ENCODE data around the gene PRKN. TPM values are rescaled to one million over a fixed set of nuclear protein-coding genes. Genes with fewer than 3 reads are reported as not detected.

Gene PRKN
- total and polyA plus RNA-seq, 9 donors, result 3.0 to 15.0 (median 9.2) TPM

DNA sequence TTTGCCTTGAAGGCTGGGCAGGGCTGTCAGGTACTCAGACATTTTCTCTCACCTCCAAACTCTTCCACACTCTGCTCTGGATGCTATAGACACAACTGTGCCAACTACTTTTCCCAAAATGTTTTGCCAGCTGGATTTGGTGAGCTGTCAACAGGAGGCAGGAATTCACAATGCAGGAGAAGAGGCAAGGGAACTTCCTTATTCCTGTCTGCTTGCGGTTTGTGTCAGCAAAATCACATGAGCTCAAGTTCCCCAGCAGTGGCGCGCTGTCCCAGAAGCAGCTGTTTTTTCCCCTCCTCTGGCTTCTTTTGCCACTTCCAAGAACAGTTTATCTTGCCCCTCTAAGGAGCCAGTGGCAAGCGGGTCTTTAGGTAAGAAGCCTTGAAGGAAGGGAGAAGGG, 608.2 kb downstream of the PRKN start:
- Histone ChIP-seq H3K4me1 (ENCODE audit: insufficient read depth) (peaks cover 4% of the 10 kb centered on the region), H3K27ac (no peak overlapping the region), H3K4me3 (no peak overlapping the region), H3K9me3 (no peaks in the 10 kb centered on the region), H3K36me3 (no peaks in the 10 kb centered on the region), H3K27me3 (no peaks in the 10 kb centered on the region)
- 45 to 61% (median 54%) methylated on average over 4 of the region's 4 CpGs for WGBS, 3 donors
- intact Hi-C loops (cut with DNase I), result no loop called here
- TF ChIP-seq, protein P1, sequence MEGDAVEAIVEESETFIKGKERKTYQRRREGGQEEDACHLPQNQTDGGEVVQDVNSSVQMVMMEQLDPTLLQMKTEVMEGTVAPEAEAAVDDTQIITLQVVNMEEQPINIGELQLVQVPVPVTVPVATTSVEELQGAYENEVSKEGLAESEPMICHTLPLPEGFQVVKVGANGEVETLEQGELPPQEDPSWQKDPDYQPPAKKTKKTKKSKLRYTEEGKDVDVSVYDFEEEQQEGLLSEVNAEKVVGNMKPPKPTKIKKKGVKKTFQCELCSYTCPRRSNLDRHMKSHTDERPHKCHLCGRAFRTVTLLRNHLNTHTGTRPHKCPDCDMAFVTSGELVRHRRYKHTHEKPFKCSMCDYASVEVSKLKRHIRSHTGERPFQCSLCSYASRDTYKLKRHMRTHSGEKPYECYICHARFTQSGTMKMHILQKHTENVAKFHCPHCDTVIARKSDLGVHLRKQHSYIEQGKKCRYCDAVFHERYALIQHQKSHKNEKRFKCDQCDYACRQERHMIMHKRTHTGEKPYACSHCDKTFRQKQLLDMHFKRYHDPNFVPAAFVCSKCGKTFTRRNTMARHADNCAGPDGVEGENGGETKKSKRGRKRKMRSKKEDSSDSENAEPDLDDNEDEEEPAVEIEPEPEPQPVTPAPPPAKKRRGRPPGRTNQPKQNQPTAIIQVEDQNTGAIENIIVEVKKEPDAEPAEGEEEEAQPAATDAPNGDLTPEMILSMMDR (IDR thresholded peaks at IDR 0.05), result no peak
- TF ChIP-seq POLR2A (IDR thresholded peaks at IDR 0.05), result no peak
- no peak for TF ChIP-seq EP300 (IDR thresholded peaks at IDR 0.05)
- DNase-seq, result no peak

DNA sequence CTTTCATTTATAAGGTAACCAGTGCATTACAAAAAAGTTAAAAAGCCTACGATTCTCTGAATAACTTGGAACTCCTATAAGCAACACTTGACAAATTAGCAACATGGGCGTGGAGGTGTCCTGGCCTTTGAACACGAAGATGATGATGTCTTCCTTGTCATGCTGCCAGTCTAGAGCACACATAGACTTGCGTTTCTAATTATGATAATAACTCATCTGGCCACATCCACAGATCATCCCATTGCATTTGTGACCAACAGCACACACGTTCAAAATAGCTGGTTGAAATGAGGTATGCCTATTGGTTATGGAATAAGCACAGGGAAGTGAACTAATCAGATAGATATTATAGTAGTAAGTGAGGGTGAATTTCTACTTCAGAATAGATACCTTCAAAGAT, 608.9 kb downstream of the PRKN start:
- Histone ChIP-seq H3K27ac (no peak overlapping the region), H3K27me3 (no peaks in the 10 kb centered on the region), H3K36me3 (no peaks in the 10 kb centered on the region), H3K9me3 (no peaks in the 10 kb centered on the region), H3K4me1 (ENCODE audit: insufficient read depth) (peaks cover 4% of the 10 kb centered on the region), H3K4me3 (no peak overlapping the region)
- TF ChIP-seq EP300 (IDR thresholded peaks at IDR 0.05), result no peak
- no peak for TF ChIP-seq POLR2A (IDR thresholded peaks at IDR 0.05)
- TF ChIP-seq, protein P1 (IDR thresholded peaks at IDR 0.05), result no peak
- no peak for DNase-seq
- intact Hi-C loops (cut with DNase I), result no loop called here
- 71 to 84% (median 78%) methylated on average over 5 of the region's 5 CpGs for WGBS, 3 donors

- H3K9me3 ChIP-seq, result no peaks in the 10 kb centered on the region
- no peaks in the 10 kb centered on the region for H3K27me3 ChIP-seq
- intact Hi-C loops (cut with DNase I), result no loop called here
- no peak overlapping the region for H3K27ac ChIP-seq
- 71 to 76% (median 75%) methylated on average over 7 of the region's 7 CpGs for WGBS, 3 donors
- H3K4me3 ChIP-seq, result no peak overlapping the region
- TF ChIP-seq EP300 (IDR thresholded peaks at IDR 0.05), result no peak
- TF ChIP-seq POLR2A (IDR thresholded peaks at IDR 0.05), result no peak
- TF ChIP-seq, protein P1 (IDR thresholded peaks at IDR 0.05), result no peak
- H3K4me1 ChIP-seq (ENCODE audit: insufficient read depth), result peaks cover 4% of the 10 kb centered on the region
- no peaks in the 10 kb centered on the region for H3K36me3 ChIP-seq
- no peak for DNase-seq
These were observed 610.6 kb downstream of the PRKN start for GRCh38 chr6:162116902-162117525.

DNA sequence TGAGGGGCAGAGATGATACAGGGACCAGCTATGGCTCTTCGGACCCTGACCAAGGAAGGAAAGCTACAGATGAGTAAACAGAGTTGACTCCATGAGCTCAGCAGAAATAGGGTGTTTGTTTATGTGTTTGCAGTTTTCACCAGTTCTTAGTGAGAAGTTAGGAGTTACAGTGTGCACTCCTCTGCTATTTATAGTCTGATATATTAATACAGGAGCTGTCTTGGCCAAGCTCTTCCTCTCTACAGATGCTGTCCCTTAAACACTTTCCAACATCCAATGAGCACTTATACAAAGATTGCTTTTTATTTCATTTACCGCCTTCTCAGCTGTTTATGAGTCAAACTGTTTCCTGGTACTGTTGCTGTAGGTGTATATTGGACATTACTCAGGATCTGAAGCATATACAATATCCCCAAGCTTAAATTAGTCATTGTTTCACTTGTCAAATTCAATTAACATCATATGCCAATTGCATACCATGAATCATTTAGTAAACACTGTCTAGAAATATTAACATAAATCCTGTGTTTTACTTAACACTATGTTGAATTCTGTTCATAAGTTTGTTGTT, 618.0 kb downstream of the PRKN start:
- Histone ChIP-seq H3K4me1 (ENCODE audit: insufficient read depth) (no peaks in the 10 kb centered on the region), H3K27me3 (no peaks in the 10 kb centered on the region), H3K9me3 (no peaks in the 10 kb centered on the region), H3K36me3 (no peaks in the 10 kb centered on the region), H3K27ac (no peak overlapping the region), H3K4me3 (no peak overlapping the region)
- TF ChIP-seq, protein P1 (IDR thresholded peaks at IDR 0.05), result no peak
- TF ChIP-seq EP300 (IDR thresholded peaks at IDR 0.05), result no peak
- no peak for TF ChIP-seq POLR2A (IDR thresholded peaks at IDR 0.05)
- intact Hi-C loops (cut with DNase I), result no loop called here
- WGBS, 3 donors, result 89 to 99% (median 97%) methylated on average over 2 of the region's 2 CpGs
- DNase-seq, result no peak
